Measurements from ENCODE around the gene USB1. TPM values are rescaled to one million over a fixed set of nuclear protein-coding genes. Genes with fewer than 3 reads are reported as not detected.

USB1 gene
- total RNA-seq, 1 experiment from 2014 or later = 73.1 TPM

GRCh38 chr16:58027161-58027915 lies 26.1 kb downstream of the USB1 start:
- TF ChIP-seq SRF (IDR thresholded peaks at IDR 0.05; ENCODE audit: low read depth) = no peak
- TF ChIP-seq POLR2AphosphoS5 (IDR thresholded peaks at IDR 0.05; ENCODE audit: low read depth, low read length) = peak; percentile 17; the same call in 1 of the 2 replicates
- no peak for TF ChIP-seq CEBPB (IDR thresholded peaks at IDR 0.05; ENCODE audit: low read depth)
- no peak for TF ChIP-seq EZH2 (IDR thresholded peaks at IDR 0.05)
- TF ChIP-seq FOSL1 (IDR thresholded peaks at IDR 0.05; ENCODE audit: low read depth) = no peak
- TF ChIP-seq SP1 (IDR thresholded peaks at IDR 0.05; ENCODE audit: low read depth) = no peak
- no peak for TF ChIP-seq ATF3 (IDR thresholded peaks at IDR 0.05)
- no peak for TF ChIP-seq RAD21 (IDR thresholded peaks at IDR 0.05; ENCODE audit: low read depth)
- TF ChIP-seq ELF1 (IDR thresholded peaks at IDR 0.05; ENCODE audit: borderline replicate concordance, low read depth) = no peak
- TF ChIP-seq YY1 (IDR thresholded peaks at IDR 0.05; ENCODE audit: extremely low read depth, insufficient replicate concordance, low read depth, low read length) = peak; percentile 9
- peak; percentile 56 for TF ChIP-seq TCF7L2 (IDR thresholded peaks at IDR 0.05; ENCODE audit: borderline replicate concordance, extremely low read depth, insufficient read depth, insufficient read length)
- TF ChIP-seq ZFX (IDR thresholded peaks at IDR 0.05) = no peak
- no TSS peak for BruUV-seq (replicated peaks)
- Histone ChIP-seq H3K36me3 (ENCODE audit: control insufficient read depth in 1 of 2, insufficient read depth in 2 of 2, low read length in 2 of 2) (no peaks in the 10 kb centered on the region), H3K4me2 (ENCODE audit: low read length) (peak overlapping the region; percentile 95), H3K9ac (ENCODE audit: low read length) (peak overlapping the region; percentile 73), H3K79me2 (ENCODE audit: insufficient read depth, low read length) (peaks cover 38% of the 10 kb centered on the region; the same call in 1 of the 2 replicates), H4K20me1 (ENCODE audit: insufficient read depth) (no peaks in the 10 kb centered on the region), H3K9me2 (ENCODE audit: insufficient read depth) (no peaks in the 10 kb centered on the region), H3K9me3 (ENCODE audit: control insufficient read depth in 1 of 2, insufficient read depth in 1 of 2, low read depth in 1 of 2, low read length in 2 of 2) (no peaks in the 10 kb centered on the region), H3K27me3 (ENCODE audit: insufficient read depth, low read length) (no peaks in the 10 kb centered on the region), H2AFZ (ENCODE audit: low read depth, low read length, poor library complexity, severe bottlenecking) (no peak overlapping the region), H3K4me1 (ENCODE audit: control insufficient read depth in 1 of 2, insufficient read depth in 2 of 2, low read length in 2 of 2) (peaks cover 23 to 42% of the 10 kb centered on the region in 2 experiments), H3K4me3 (replicated peaks in 1 of 2; ENCODE audit: low read depth in 1 of 2, low read length in 2 of 2) (peak overlapping the region; percentile 78 to 94), H3K27ac (ENCODE audit: low read depth, low read length) (peak overlapping the region; percentile 93)
- ChIA-PET CTCF (interaction anchor here (1.4 kb wide), 1 partner anchor 102 kb away, joined by 3 read pairs; the partner anchor contains the start of gene CFAP20), POLR2A (interaction anchor here (0.7 to 0.9 kb wide), 2 partner anchors 95 to 310 kb away, joined by 4 read pairs; no protein-coding TSS in a partner anchor), RAD21 (ENCODE audit: low non-redundant PET in 1 of 2, low total read pairs in 2 of 2, uncharacterized antibody in 2 of 2, unreplicated experiment in 2 of 2) (no interaction called here)
- intact Hi-C loops (cut with micrococcal nuclease) = loop anchor here (10.0 kb wide), 2 partner anchors 277 to 307 kb away; no protein-coding TSS in a partner anchor
- DNase-seq (ENCODE audit: low read depth, low spot score) = peak; percentile 36
- ATAC-seq = peak; percentile 61

Measured in HCT116 (cell line).